Common myeloid progenitor, CD34-positive (primary cell): ENCODE data around the gene NENF.

ENCODE experiments used
- CTCF ChIA-PET: fragments of 350-600 bp; sonication (Branson Sonifier 250); formaldehyde crosslinking; loops from one replicate; lab custom pipeline; 2021; ENCODE audit warnings: antibody characterized with exemption; lab: Charles Lee
- POLR2A ChIA-PET: fragments of 350-600 bp; sonication (Branson Sonifier 250); formaldehyde crosslinking; loops from one replicate; lab custom pipeline; 2021; ENCODE audit warnings: antibody characterized with exemption; lab: Charles Lee
- DNase-seq, 3 donors: peaks; one replicate each; pipeline versions ENCODE4 v3.0.0 to v3.0.0-alpha.2; 2013
- H3K27ac ChIP-seq, 2 experiments: 1 replicate in 1 of 2; 2 replicates in 1 of 2; pipeline ENCODE4 v1.7.0; 2013; ENCODE audit warnings: inconsistent platforms in 2 of 2, low read length in 2 of 2, mild to moderate bottlenecking in 2 of 2, low read depth in 1 of 2, moderate library complexity in 1 of 2; ENCODE audit not compliant: severe bottlenecking in 2 of 2, insufficient read depth in 1 of 2, poor library complexity in 1 of 2
- H3K27me3 ChIP-seq, 5 experiments: replicated peaks in 2 of 5; 1 replicate in 3 of 5; 2 replicates in 2 of 5; pipeline versions ENCODE4 v1.6.1 to v1.7.0; 2013; ENCODE audit warnings: low read length in 4 of 5, mild to moderate bottlenecking in 2 of 5, moderate library complexity in 2 of 5, inconsistent platforms in 1 of 5; ENCODE audit not compliant: insufficient read depth in 5 of 5, control insufficient read depth in 4 of 5
- H3K36me3 ChIP-seq, 4 experiments: 1 replicate in 2 of 4; 2 replicates in 2 of 4; pipeline versions ENCODE4 v1.6.1 to v1.7.0; 2013; ENCODE audit warnings: low read length in 3 of 4, control low read depth in 1 of 4, mild to moderate bottlenecking in 1 of 4; ENCODE audit not compliant: control insufficient read depth in 4 of 4, insufficient read depth in 4 of 4
- H3K4me1 ChIP-seq, 4 experiments: 1 replicate in 3 of 4; 2 replicates in 1 of 4; pipeline versions ENCODE4 v1.6.1 to v1.7.1; 2013; ENCODE audit warnings: low read length in 3 of 4, mild to moderate bottlenecking in 3 of 4, control low read depth in 1 of 4, inconsistent platforms in 1 of 4, moderate library complexity in 1 of 4; ENCODE audit not compliant: control insufficient read depth in 4 of 4, insufficient read depth in 4 of 4; ENCODE audit errors: control extremely low read depth in 1 of 4
- H3K4me3 ChIP-seq, 7 experiments: 1 replicate in 4 of 7; 2 replicates in 3 of 7; pipeline versions ENCODE4 v1.5.1 to v1.7.0; 2013; ENCODE audit warnings: mild to moderate bottlenecking in 7 of 7, low read length in 6 of 7, moderate library complexity in 6 of 7, inconsistent platforms in 2 of 7, low read depth in 2 of 7, control low read depth in 1 of 7; ENCODE audit not compliant: insufficient read depth in 4 of 7, control insufficient read depth in 1 of 7; ENCODE audit errors: extremely low read depth in 1 of 7
- H3K9me3 ChIP-seq, 5 experiments: 1 replicate in 4 of 5; 2 replicates in 1 of 5; pipeline versions ENCODE4 v1.6.1 to v1.7.1; 2013; ENCODE audit warnings: low read length in 4 of 5, mild to moderate bottlenecking in 2 of 5, inconsistent platforms in 1 of 5, low read depth in 1 of 5, moderate library complexity in 1 of 5; ENCODE audit not compliant: control insufficient read depth in 4 of 5, insufficient read depth in 2 of 5; ENCODE audit errors: control extremely low read depth in 1 of 5
- WGBS: methylation state at CpG from one replicate; pipeline ENCODE4 v1.1.5; 2013; ENCODE audit not compliant: insufficient coverage; 5-methylcytosine and 5-hydroxymethylcytosine counted together

Gene NENF

GRCh38 chr1:212451416-212452322 lies 18.9 kb downstream of the NENF start:
- CTCF ChIA-PET = interaction anchor here (0.7 to 7.9 kb wide), 9 partner anchors 11 to 417 kb away, joined by 3 to 83 read pairs (median 4); partner anchors contain the start of gene INTS7
- 93% methylated on average over 5 of the region's 6 CpGs for WGBS

GRCh38 chr1:212452323-212453155 lies 19.8 kb downstream of the NENF start:
- POLR2A ChIA-PET = no interaction called here
- no peaks in the 10 kb centered on the region for H3K9me3 ChIP-seq
- peak overlapping the region; percentile 8 to 62 for H3K27ac ChIP-seq
- H3K27me3 ChIP-seq = no peaks in the 10 kb centered on the region
- peak; percentile 68 to 87 (median 85) for DNase-seq
- WGBS = 38% methylated on average over 12 of the region's 15 CpGs
- H3K4me3 ChIP-seq = peak overlapping the region in 2 of 7 experiments; percentile 1 to 4
- H3K4me1 ChIP-seq = peaks cover 0 to 28% (median 16%) of the 10 kb centered on the region in 4 experiments
- CTCF ChIA-PET = interaction anchor here (0.5 to 7.9 kb wide), 12 partner anchors 12 to 418 kb away, joined by 3 to 83 read pairs (median 4); partner anchors contain the start of gene INTS7
- H3K36me3 ChIP-seq = peaks cover 0 to 3% (median 0%) of the 10 kb centered on the region in 4 experiments

More at GRCh38 chr1:212451416-212452322, 18.9 kb downstream of the NENF start:
- Histone ChIP-seq H3K36me3 (peaks cover 0 to 3% (median 0%) of the 10 kb centered on the region in 4 experiments), H3K4me3 (no peak overlapping the region), H3K27ac (no peak overlapping the region), H3K4me1 (peaks cover 0 to 28% (median 16%) of the 10 kb centered on the region in 4 experiments), H3K27me3 (no peaks in the 10 kb centered on the region), H3K9me3 (no peaks in the 10 kb centered on the region)
- POLR2A ChIA-PET = no interaction called here
- no peak for DNase-seq

- 75% methylated on average over 11 of the region's 12 CpGs for WGBS
- H3K27me3 ChIP-seq = no peaks in the 10 kb centered on the region
- no peaks in the 10 kb centered on the region for H3K36me3 ChIP-seq
- CTCF ChIA-PET = interaction anchor here (0.8 to 7.9 kb wide), 13 partner anchors 14 to 418 kb away, joined by 3 to 83 read pairs (median 4); partner anchors contain the start of genes DTL and INTS7
- H3K4me1 ChIP-seq = peaks cover 0 to 28% (median 16%) of the 10 kb centered on the region in 4 experiments
- peak overlapping the region; percentile 8 to 62 for H3K27ac ChIP-seq
- no peak for DNase-seq
- POLR2A ChIA-PET = interaction anchor here (1.0 kb wide), 1 partner anchor 10 kb away, joined by 3 read pairs; no protein-coding TSS in a partner anchor
- peak overlapping the region in 2 of 7 experiments; percentile 1 to 4 for H3K4me3 ChIP-seq
- peaks cover 0 to 3% (median 0%) of the 10 kb centered on the region in 5 experiments for H3K9me3 ChIP-seq
Observed at GRCh38 chr1:212453156-212453857, 20.6 kb downstream of the NENF start.

- ChIA-PET POLR2A (no interaction called here), CTCF (interaction anchor here (0.9 to 7.9 kb wide), 25 partner anchors 10 to 756 kb away, joined by 3 to 110 read pairs (median 7); partner anchors contain the start of genes DTL, INTS7 and PACC1)
- WGBS = 94% methylated on average over 3 of the region's 3 CpGs
- H3K27me3 ChIP-seq = no peaks in the 10 kb centered on the region
- H3K9me3 ChIP-seq = peaks cover 0 to 3% (median 0%) of the 10 kb centered on the region in 5 experiments
- H3K4me1 ChIP-seq = peaks cover 0 to 31% (median 17%) of the 10 kb centered on the region in 4 experiments
- no peaks in the 10 kb centered on the region for H3K36me3 ChIP-seq
- no peak overlapping the region for H3K27ac ChIP-seq
- no peak overlapping the region for H3K4me3 ChIP-seq
- no peak for DNase-seq
Observed at GRCh38 chr1:212454741-212455140, 22.0 kb downstream of the NENF start.

- Histone ChIP-seq H3K36me3 (no peaks in the 10 kb centered on the region), H3K27me3 (no peaks in the 10 kb centered on the region), H3K4me1 (peaks cover 0 to 31% (median 17%) of the 10 kb centered on the region in 4 experiments), H3K9me3 (peaks cover 0 to 3% (median 0%) of the 10 kb centered on the region in 5 experiments), H3K4me3 (no peak overlapping the region), H3K27ac (no peak overlapping the region)
- no peak for DNase-seq
- ChIA-PET POLR2A (interaction anchor here (0.7 kb wide), 1 partner anchor 99 kb away, joined by 4 read pairs; no protein-coding TSS in a partner anchor), CTCF (interaction anchor here (0.6 to 7.9 kb wide), 58 partner anchors 11 to 775 kb away, joined by 3 to 110 read pairs (median 4); partner anchors contain the start of genes DTL, INTS7, NENF and PACC1)
- WGBS = 100% methylated on average over 1 of the region's 2 CpGs
Observed at GRCh38 chr1:212455401-212455800, 22.7 kb downstream of the NENF start.
